Cardiac muscle cell (in vitro differentiated cells and primary cell): ENCODE results near the gene SLIT1. TPM values are rescaled to one million over a fixed set of nuclear protein-coding genes. Genes with fewer than 3 reads are reported as not detected.

ENCODE experiments used
- DNase-seq, 2 donors: peaks; one replicate each; pipeline versions ENCODE4 v3.0.0 to v3.0.0-alpha.2; 2010 to 2017; ENCODE audit warnings: low read depth in 1 of 2, low spot score in 1 of 2
- H3K27ac ChIP-seq: fragments of 200-600 bp; sonication (generic); 2 replicates; pipeline ENCODE4 v1.5.1; 2016
- H3K27me3 ChIP-seq: fragments of 200-600 bp; sonication (generic); 2 replicates; pipeline ENCODE4 v1.6.0; 2016; ENCODE audit warnings: control low read depth
- H3K36me3 ChIP-seq: fragments of 200-600 bp; sonication (generic); 2 replicates; pipeline ENCODE4 v1.5.1; 2016; ENCODE audit warnings: control low read depth
- H3K4me1 ChIP-seq: fragments of 200-600 bp; sonication (generic); 2 replicates; pipeline ENCODE4 v1.8.1; 2017; ENCODE audit warnings: low read depth, mild to moderate bottlenecking, mixed run types
- H3K4me3 ChIP-seq: fragments of 200-600 bp; sonication (generic); 2 replicates; pipeline ENCODE4 v1.5.1; 2016; ENCODE audit warnings: mild to moderate bottlenecking
- H3K9me3 ChIP-seq: fragments of 200-600 bp; sonication (generic); 2 replicates; pipeline ENCODE4 v1.5.1; 2017; ENCODE audit warnings: low read depth, mild to moderate bottlenecking, control low read depth
- polyA plus RNA-seq: library from polyadenylated mRNA; unstranded; fragments of >200 nt; fragmentation: Nextera tagmentation; extraction: Ambion mirVana; gene quantifications from 2 replicates; pipeline ENCODE4 v1.2.1, GENCODE V29; 2016
- total RNA-seq: library from RNA; depleted of rRNA; stranded (reverse); fragments of >200 nt; gene quantifications from 2 replicates; pipeline ENCODE4 v1.2.3, GENCODE V29; 2016
- TF ChIP-seq, protein P1 (sequence below): IDR thresholded peaks from 2 replicates; pipeline ENCODE4 v1.5.1; 2012; ENCODE audit warnings: low read depth, mild to moderate bottlenecking, low read length

The SLIT1 gene
- total and polyA plus RNA-seq, 2 experiments from 2014 or later: 3.3 to 11.0 TPM

DNA sequence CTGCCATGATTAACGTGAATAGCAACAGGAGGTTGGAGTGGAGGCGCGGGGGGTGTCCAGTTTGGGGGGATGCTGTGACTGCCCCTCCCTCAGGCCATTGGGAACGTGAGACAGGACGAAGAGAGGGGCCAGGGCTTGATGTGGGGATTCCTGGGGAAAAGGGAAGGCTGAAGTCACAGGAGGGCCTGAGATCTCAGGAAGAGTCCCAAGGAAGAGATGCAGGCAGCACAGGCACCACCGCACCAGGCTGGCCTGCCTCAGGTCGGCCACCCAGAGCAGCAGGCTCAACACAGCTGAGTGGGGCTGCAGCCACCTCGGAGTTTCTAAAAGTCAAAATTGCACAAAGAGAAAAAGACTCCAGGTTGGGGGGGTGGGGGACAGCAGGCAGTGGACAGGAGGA, 86.7 kb downstream of the SLIT1 start:
- H3K36me3 ChIP-seq: no peaks in the 10 kb centered on the region
- H3K4me1 ChIP-seq: peaks cover 56% of the 10 kb centered on the region
- no peaks in the 10 kb centered on the region for H3K9me3 ChIP-seq
- H3K27ac ChIP-seq: no peak overlapping the region
- no peaks in the 10 kb centered on the region for H3K27me3 ChIP-seq
- TF ChIP-seq, protein P1, sequence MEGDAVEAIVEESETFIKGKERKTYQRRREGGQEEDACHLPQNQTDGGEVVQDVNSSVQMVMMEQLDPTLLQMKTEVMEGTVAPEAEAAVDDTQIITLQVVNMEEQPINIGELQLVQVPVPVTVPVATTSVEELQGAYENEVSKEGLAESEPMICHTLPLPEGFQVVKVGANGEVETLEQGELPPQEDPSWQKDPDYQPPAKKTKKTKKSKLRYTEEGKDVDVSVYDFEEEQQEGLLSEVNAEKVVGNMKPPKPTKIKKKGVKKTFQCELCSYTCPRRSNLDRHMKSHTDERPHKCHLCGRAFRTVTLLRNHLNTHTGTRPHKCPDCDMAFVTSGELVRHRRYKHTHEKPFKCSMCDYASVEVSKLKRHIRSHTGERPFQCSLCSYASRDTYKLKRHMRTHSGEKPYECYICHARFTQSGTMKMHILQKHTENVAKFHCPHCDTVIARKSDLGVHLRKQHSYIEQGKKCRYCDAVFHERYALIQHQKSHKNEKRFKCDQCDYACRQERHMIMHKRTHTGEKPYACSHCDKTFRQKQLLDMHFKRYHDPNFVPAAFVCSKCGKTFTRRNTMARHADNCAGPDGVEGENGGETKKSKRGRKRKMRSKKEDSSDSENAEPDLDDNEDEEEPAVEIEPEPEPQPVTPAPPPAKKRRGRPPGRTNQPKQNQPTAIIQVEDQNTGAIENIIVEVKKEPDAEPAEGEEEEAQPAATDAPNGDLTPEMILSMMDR: no peak
- H3K4me3 ChIP-seq: no peak overlapping the region
- no peak for DNase-seq

DNA sequence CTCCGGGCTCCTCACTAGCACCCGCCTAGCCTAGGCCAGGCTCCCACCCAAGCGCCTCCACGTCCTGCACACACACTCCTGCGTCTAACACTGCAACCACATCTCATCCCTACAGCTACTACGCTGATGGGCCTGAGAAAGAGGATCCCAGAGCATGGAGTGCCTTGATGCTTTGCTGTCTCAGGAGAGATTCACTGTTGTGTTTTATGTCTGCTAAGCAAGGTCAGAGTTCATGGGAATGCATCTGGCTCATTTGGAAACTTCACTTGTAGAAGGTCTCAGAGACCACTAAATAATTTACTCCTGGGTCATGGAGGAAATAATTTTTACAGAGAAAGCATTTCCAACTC, 88.7 kb downstream of the SLIT1 start:
- peak overlapping the region; percentile 88 for H3K27ac ChIP-seq
- TF ChIP-seq, protein P1: no peak
- no peaks in the 10 kb centered on the region for H3K36me3 ChIP-seq
- H3K4me3 ChIP-seq: no peak overlapping the region
- H3K9me3 ChIP-seq: no peaks in the 10 kb centered on the region
- peaks cover 40% of the 10 kb centered on the region for H3K4me1 ChIP-seq
- H3K27me3 ChIP-seq: no peaks in the 10 kb centered on the region
- no peak for DNase-seq

DNA sequence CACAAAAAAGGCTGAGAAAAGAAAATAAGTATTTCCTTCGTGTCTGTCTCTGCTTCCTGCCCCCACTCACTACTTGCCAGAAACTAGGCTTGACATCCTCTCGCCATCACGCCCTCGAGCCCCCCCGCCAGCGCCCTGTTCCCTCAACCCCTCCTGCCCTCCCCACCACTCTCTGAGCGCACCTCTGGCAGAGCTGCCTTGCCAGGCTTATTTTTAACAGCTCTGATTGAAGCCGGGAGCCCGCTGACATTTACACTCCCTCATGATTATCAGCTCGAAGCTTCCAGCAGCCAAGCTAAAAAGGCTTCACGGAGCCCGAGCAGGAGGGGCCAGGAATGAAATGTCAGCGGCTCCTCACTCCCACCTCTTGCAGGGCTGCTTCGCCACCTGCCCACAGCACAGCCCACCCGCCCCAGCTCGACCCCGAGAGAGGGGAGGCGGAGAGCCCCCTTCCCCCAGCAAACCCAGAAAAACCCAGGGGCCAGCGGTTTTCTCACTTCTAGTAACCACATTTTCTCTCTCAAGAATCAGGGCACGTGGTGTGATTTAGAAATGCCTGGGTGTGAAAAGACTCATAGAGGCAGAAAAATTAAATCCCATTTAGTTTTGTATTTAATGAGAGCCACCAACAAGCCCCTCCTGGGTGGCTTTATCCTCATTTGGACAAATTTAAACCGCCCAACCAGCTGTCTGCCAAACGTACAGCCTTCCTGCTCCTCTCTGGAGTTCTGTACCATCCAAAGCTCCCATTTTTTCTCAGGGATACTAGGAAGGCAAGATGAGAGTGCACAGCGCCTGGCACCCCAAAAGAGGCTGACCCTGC, 89.3 kb downstream of the SLIT1 start:
- Histone ChIP-seq H3K36me3 (no peaks in the 10 kb centered on the region), H3K4me3 (no peak overlapping the region), H3K27ac (peak overlapping the region; percentile 88), H3K9me3 (no peaks in the 10 kb centered on the region), H3K4me1 (peaks cover 45% of the 10 kb centered on the region), H3K27me3 (no peaks in the 10 kb centered on the region)
- peak in 1 of 2 donors; percentile 88 for DNase-seq
- TF ChIP-seq, protein P1: no peak

DNA sequence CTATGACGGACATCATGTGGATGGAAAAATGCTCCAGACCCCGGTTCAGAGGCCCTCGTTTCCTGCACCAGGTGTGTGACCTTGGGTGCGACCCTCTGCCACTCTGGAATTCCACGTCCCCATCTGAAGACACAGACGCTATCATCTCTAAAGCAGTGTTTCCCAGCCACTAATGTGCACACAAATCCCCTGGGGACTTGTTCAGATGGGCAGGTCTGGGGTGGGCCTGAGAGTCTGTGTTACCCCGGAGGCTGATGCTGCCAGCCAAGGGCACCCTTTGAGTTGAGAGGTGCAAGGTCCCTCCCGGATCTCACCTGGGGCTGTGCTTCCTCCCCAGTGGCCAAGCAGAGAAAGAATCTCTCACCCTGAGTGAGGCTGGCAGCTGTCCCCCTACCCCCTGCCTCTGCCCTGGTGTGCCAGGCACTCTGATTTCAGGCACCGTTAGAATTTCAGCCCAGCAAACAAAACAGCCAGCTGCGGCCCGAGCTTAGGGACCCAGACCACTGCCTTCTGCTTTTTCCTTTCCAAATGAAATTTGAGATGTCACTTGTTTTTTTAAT, 90.0 kb downstream of the SLIT1 start:
- H3K27me3 ChIP-seq: no peaks in the 10 kb centered on the region
- TF ChIP-seq, protein P1: no peak
- H3K9me3 ChIP-seq: no peaks in the 10 kb centered on the region
- no peak overlapping the region for H3K4me3 ChIP-seq
- no peak for DNase-seq
- no peaks in the 10 kb centered on the region for H3K36me3 ChIP-seq
- peak overlapping the region; percentile 88 for H3K27ac ChIP-seq
- peaks cover 49% of the 10 kb centered on the region for H3K4me1 ChIP-seq

DNA sequence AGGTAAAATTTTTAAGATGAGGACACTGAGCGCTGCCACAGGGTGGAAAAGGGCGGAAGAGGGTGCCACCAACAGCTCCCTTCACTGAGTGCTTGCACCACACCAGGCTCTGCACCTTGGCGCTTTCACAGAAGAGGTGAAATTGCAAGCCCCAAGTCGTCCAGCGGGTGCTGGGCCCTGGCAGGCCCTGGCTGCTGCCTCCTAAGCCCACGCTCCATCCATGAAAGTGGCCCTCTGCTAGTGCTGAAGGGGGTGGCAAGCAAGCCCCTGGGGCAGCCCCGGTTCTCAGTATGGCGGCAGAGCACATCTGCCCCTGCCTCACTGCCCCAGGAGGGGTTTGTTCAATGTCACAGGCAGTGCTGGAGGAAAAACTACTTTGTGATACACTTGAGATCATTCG, 95.1 kb downstream of the SLIT1 start:
- Histone ChIP-seq H3K27ac (no peak overlapping the region), H3K9me3 (no peaks in the 10 kb centered on the region), H3K27me3 (no peaks in the 10 kb centered on the region), H3K36me3 (no peaks in the 10 kb centered on the region), H3K4me3 (no peak overlapping the region), H3K4me1 (peaks cover 43% of the 10 kb centered on the region)
- DNase-seq: no peak
- TF ChIP-seq, protein P1: no peak
